ENCODE data around the gene POLD3.

DNA sequence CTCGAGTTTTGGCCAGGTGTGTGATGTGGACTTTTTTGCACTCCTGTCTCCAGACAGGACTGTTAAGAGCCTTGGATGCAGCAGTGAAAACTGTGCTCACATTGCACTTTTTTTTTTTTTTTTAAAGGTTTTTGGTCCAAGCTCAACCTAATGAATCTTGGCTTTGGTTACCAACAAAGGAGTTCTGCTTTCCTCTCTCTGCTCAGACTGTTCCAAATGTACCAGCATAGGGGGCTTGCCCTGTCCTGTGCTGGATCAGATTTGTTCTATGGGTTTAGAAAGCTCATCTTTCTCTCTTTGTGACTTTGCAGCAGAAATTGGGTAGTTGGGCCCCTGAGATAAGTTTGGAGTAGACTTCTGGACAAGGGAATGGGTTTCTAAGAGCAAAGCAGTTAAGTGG is 45.3 kb downstream of the POLD3 start:
- no peak for TF ChIP-seq SP1 (IDR thresholded peaks at IDR 0.05; ENCODE audit: low read depth, low read length)
- TF ChIP-seq POLR2A (IDR thresholded peaks at IDR 0.05; ENCODE audit: control extremely low read depth in 1 of 2, low read depth in 2 of 2, low read length in 2 of 2) = no peak
- no peak for TF ChIP-seq MAFK (IDR thresholded peaks at IDR 0.05; ENCODE audit: low read depth, low read length)
- TF ChIP-seq POLR2AphosphoS5 (IDR thresholded peaks at IDR 0.05; ENCODE audit: low read depth, low read length) = no peak
- TF ChIP-seq TAF1 (IDR thresholded peaks at IDR 0.05; ENCODE audit: low read depth, low read length) = no peak
- TF ChIP-seq SIN3A (conservative IDR thresholded peaks at IDR 0.05 in 1 of 2, IDR thresholded peaks at IDR 0.05 in 1 of 2; ENCODE audit: low read depth in 1 of 2, low read length in 2 of 2) = no peak
- TF ChIP-seq, protein P1, sequence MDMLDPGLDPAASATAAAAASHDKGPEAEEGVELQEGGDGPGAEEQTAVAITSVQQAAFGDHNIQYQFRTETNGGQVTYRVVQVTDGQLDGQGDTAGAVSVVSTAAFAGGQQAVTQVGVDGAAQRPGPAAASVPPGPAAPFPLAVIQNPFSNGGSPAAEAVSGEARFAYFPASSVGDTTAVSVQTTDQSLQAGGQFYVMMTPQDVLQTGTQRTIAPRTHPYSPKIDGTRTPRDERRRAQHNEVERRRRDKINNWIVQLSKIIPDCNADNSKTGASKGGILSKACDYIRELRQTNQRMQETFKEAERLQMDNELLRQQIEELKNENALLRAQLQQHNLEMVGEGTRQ (IDR thresholded peaks at IDR 0.05; ENCODE audit: low read length) = no peak
- TF ChIP-seq, protein P2, sequence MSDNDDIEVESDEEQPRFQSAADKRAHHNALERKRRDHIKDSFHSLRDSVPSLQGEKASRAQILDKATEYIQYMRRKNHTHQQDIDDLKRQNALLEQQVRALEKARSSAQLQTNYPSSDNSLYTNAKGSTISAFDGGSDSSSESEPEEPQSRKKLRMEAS (IDR thresholded peaks at IDR 0.05) = no peak
- no peak for TF ChIP-seq CTCF (IDR thresholded peaks at IDR 0.05; ENCODE audit: control extremely low read depth in 1 of 3, insufficient read depth in 1 of 3, low read depth in 1 of 3, low read length in 3 of 3)
- no peak for TF ChIP-seq NRF1 (IDR thresholded peaks at IDR 0.05; ENCODE audit: low read depth, low read length)
